Spleen (tissue), 11 donors: ENCODE data around the gene ITIH4. TPM values are rescaled to one million over a fixed set of nuclear protein-coding genes. Genes with fewer than 3 reads are reported as not detected.

Experiments used
- DNase-seq: peaks from one replicate; pipeline ENCODE4 v3.0.0-alpha.2; 2020
- H3K27ac ChIP-seq, 8 donors: fragments of 200-600 bp; sonication (generic) in 7 of 8; 1 replicate in 4 of 8; 2 replicates in 4 of 8; pipeline versions ENCODE4 v1.5.0 to v1.8.0; 2016 to 2021; ENCODE audit warnings: inconsistent platforms in 4 of 8, mild to moderate bottlenecking in 4 of 8, moderate library complexity in 1 of 8
- H3K27me3 ChIP-seq, 7 donors: fragments of 200-600 bp; sonication (generic) in 6 of 7; replicated peaks in 1 of 7; 1 replicate in 4 of 7; 2 replicates in 3 of 7; pipeline versions ENCODE4 v1.5.0 to v1.8.0; 2016 to 2021; ENCODE audit warnings: inconsistent platforms in 3 of 7, mild to moderate bottlenecking in 1 of 7
- H3K36me3 ChIP-seq, 6 donors: fragments of 200-600 bp; sonication (generic) in 5 of 6; 1 replicate in 4 of 6; 2 replicates in 2 of 6; pipeline versions ENCODE4 v1.5.0 to v1.8.0; 2016 to 2021; ENCODE audit warnings: inconsistent platforms in 2 of 6
- H3K4me1 ChIP-seq, 6 donors: fragments of 200-600 bp; sonication (generic) in 5 of 6; 1 replicate in 3 of 6; 2 replicates in 3 of 6; pipeline versions ENCODE4 v1.5.0 to v1.8.0; 2016 to 2021; ENCODE audit warnings: inconsistent platforms in 3 of 6
- H3K4me3 ChIP-seq, 8 donors: fragments of 200-600 bp; sonication (generic) in 7 of 8; 1 replicate in 4 of 8; 2 replicates in 4 of 8; pipeline versions ENCODE4 v1.5.0 to v1.8.0; 2016 to 2021; ENCODE audit warnings: inconsistent platforms in 4 of 8, mild to moderate bottlenecking in 4 of 8, moderate library complexity in 2 of 8
- H3K9me3 ChIP-seq, 8 donors: fragments of 200-600 bp; sonication (generic) in 7 of 8; 1 replicate in 4 of 8; 2 replicates in 4 of 8; pipeline versions ENCODE4 v1.5.0 to v1.8.0; 2016 to 2021; ENCODE audit warnings: inconsistent platforms in 4 of 8
- CTCF ChIP-seq, 11 experiments: fragments of 200-600 bp in 7 of 11; fragments of 450-650 bp in 4 of 11; sonication (generic) in 4 of 11; IDR thresholded peaks in 8 of 11; conservative IDR thresholded peaks in 3 of 11; 1 replicate in 7 of 11; 2 replicates in 4 of 11; pipeline versions ENCODE4 v1.4.0 to v1.8.0; 2016 to 2021; ENCODE audit warnings: antibody characterized with exemption in 11 of 11, inconsistent platforms in 4 of 11, mild to moderate bottlenecking in 1 of 11
- POLR2A ChIP-seq, 3 donors: fragments of 450-650 bp; IDR thresholded peaks; one replicate each; pipeline ENCODE4 v1.5.1; 2017; ENCODE audit warnings: antibody characterized with exemption in 3 of 3, mild to moderate bottlenecking in 1 of 3
- POLR2AphosphoS5 ChIP-seq, 3 donors: sonication (generic); formaldehyde crosslinking; IDR thresholded peaks; one replicate each; pipeline ENCODE4 v1.5.1; 2017; ENCODE audit warnings: antibody characterized with exemption in 3 of 3
- WGBS, 5 donors: extraction: QIAGEN DNeasy Blood & Tissue Kit in 3 of 5; methylation state at CpG; one replicate each; pipeline versions ENCODE4 v1.1.5 to v1.1.7; 2013 to 2018; 5-methylcytosine and 5-hydroxymethylcytosine counted together
- intact Hi-C: fragments of 100-400 bp; cut with DNase I; formaldehyde crosslinking; loops from one replicate; pipeline ENCODE4 v1.15.0; 2023; ENCODE audit warnings: low total_unique reads
- polyA plus RNA-seq, 3 donors: library from polyadenylated mRNA; stranded (reverse); fragments of 200-250 nt; gene quantifications; one replicate each; pipeline ENCODE4 v1.2.1, GENCODE V29; 2013
- total RNA-seq, 7 donors: library from RNA; depleted of rRNA in 3 of 7; stranded (reverse); fragments of >200 nt in 3 of 7; fragmentation: NEBNext Ultra II Directional in 4 of 7; extraction: Animal tissue kit (Norgen Biotek cat#: 25700) in 4 of 7; gene quantifications; one replicate each; pipeline versions ENCODE4 v1.1.0 to v1.2.1, GENCODE V29; 2016 to 2021
- donor health status: healthy with polysubstance abuse.
- donor health status: DM: no; HTN: no; CAD: no; lungs with moderate emphysema.
- donor health status: DM: no; HTN: no; CAD: no.
- donor health status: Bipolar disorder and iron deficiency.
- donor health status: healthy.
- donor health status: DM: no; HTN: no; CAD: no.
- donor health status: DM: yes; HTN: yes; CAD: no.

ITIH4 gene
- total and polyA plus RNA-seq, 10 donors, result 9.9 to 54.2 (median 21.6) TPM

DNA sequence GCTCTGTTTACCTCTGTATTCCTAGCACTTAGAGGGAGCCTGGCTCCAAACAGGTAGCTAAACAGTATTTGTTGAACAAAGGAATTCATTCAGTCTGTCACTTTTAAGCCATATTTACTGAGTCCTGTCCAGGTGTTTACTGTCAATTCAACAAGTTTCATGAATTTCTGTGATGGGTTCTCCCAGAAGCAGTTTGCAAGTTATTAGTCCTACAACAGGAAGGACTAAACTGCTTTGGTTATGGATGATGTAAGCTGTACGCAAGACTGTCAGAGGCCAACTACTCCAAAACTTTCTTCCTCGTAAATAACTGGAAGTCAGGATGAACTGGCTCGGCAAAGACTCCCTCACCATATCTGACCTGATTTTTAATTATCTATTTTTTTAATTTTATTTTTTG lies 41.8 kb upstream of the ITIH4 start:
- TF ChIP-seq POLR2AphosphoS5 (IDR thresholded peaks at IDR 0.05), result no peak
- TF ChIP-seq CTCF (IDR thresholded peaks at IDR 0.05 in 8 of 11, conservative IDR thresholded peaks at IDR 0.05 in 3 of 11), result no peak
- TF ChIP-seq POLR2A (IDR thresholded peaks at IDR 0.05), result no peak
- WGBS, 5 donors, result 57 to 85% (median 66%) methylated on average over 3 of the region's 3 CpGs
- H3K4me3 ChIP-seq, result no peak overlapping the region
- peak overlapping the region in 1 of 8 donors; percentile 34 for H3K27ac ChIP-seq
- no peaks in the 10 kb centered on the region for H3K27me3 ChIP-seq
- H3K9me3 ChIP-seq, result no peaks in the 10 kb centered on the region
- intact Hi-C loops, result no loop called here
- peaks cover 0 to 12% (median 0%) of the 10 kb centered on the region in 6 donors for H3K36me3 ChIP-seq
- no peak for DNase-seq
- peaks cover 0 to 49% (median 12%) of the 10 kb centered on the region in 6 donors for H3K4me1 ChIP-seq

DNA sequence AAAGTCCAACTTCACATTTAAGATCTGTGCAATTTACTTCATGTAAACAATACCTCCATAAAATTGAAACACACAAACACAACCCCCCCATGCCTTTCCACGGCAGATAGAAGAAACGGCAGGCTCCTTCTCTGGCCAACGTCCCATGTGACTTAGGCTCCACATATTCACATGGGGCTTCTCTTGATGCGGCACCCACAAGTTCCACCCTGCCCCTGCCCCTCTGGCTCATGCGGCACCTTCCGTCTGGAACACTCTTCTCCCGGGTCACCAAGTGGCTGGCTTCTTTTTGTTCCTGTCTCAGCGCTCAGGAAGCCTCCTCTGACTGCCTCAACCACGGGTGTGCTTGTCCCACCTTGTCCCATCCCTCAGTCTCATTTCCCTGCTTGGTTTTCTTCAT lies 41.3 kb upstream of the ITIH4 start:
- no peak for DNase-seq
- WGBS, 5 donors, result 74 to 94% (median 82%) methylated on average over 9 of the region's 9 CpGs

DNA sequence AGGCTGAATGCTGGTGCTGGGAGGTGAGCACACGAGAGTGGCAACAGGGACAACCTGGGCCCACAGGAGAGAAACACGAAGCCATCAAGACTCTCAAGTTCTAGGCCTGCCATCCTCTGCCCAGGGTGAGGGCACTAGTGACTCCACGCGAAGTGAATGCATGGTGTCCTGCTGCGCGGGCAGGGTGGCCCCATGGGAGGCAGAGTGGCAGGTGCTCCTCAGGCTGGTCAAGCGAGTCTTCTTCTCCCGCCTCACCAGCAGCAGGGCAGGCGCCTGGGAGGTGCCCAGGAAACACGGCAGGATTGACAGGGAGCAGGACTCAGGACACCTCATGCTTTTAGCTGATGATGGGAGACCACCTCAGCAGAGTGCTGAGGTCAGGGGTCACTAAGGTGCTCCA lies 40.0 kb upstream of the ITIH4 start:
- Histone ChIP-seq H3K27me3 (no peaks in the 10 kb centered on the region), H3K36me3 (peaks cover 0 to 26% (median 0%) of the 10 kb centered on the region in 6 donors), H3K27ac (no peak overlapping the region), H3K4me3 (no peak overlapping the region), H3K9me3 (peaks cover 0 to 8% (median 2%) of the 10 kb centered on the region in 8 donors), H3K4me1 (peaks cover 0 to 37% (median 12%) of the 10 kb centered on the region in 6 donors)
- 87 to 97% (median 96%) methylated on average over 2 to 10 of the region's 10 CpGs for WGBS, 5 donors
- no peak for DNase-seq
- intact Hi-C loops, result no loop called here
- TF ChIP-seq POLR2AphosphoS5 (IDR thresholded peaks at IDR 0.05) (no peak), POLR2A (IDR thresholded peaks at IDR 0.05) (no peak), CTCF (IDR thresholded peaks at IDR 0.05 in 8 of 11, conservative IDR thresholded peaks at IDR 0.05 in 3 of 11) (no peak)

More for the DNA sequence above, 41.3 kb upstream of the ITIH4 start:
- intact Hi-C loops, result no loop called here
- Histone ChIP-seq H3K4me1 (peaks cover 0 to 45% (median 12%) of the 10 kb centered on the region in 6 donors), H3K9me3 (no peaks in the 10 kb centered on the region), H3K4me3 (no peak overlapping the region), H3K27ac (peak overlapping the region in 1 of 8 donors; percentile 34), H3K36me3 (peaks cover 0 to 17% (median 0%) of the 10 kb centered on the region in 6 donors), H3K27me3 (no peaks in the 10 kb centered on the region)
- no peak for TF ChIP-seq POLR2A (IDR thresholded peaks at IDR 0.05)
- TF ChIP-seq CTCF (IDR thresholded peaks at IDR 0.05 in 8 of 11, conservative IDR thresholded peaks at IDR 0.05 in 3 of 11), result no peak
- TF ChIP-seq POLR2AphosphoS5 (IDR thresholded peaks at IDR 0.05), result no peak

DNA sequence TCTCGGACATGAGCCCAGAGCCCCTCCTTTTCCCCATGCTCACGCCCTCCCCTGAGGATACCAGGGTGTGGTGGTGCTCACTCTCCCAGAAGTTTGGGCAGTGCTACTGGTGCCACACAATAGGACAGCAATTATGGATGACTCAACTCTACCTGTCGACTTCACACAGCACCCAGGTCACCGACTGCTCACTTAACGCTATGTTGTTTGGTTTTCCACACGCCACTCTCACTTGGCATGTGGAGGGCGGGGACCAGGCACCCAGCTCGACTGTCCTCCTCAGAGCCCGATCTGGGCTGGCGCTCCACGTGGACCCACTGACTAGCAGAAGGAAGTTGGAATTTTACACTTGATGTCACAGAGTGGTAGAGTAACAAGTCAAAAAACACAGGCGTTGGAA lies 36.0 kb upstream of the ITIH4 start:
- H3K4me3 ChIP-seq, result no peak overlapping the region
- intact Hi-C loops, result no loop called here
- no peaks in the 10 kb centered on the region for H3K27me3 ChIP-seq
- H3K9me3 ChIP-seq, result peaks cover 0 to 26% (median 22%) of the 10 kb centered on the region in 8 donors
- no peak for DNase-seq
- H3K4me1 ChIP-seq, result peaks cover 0 to under 1% (median 0%) of the 10 kb centered on the region in 6 donors
- WGBS, 5 donors, result 95 to 97% (median 97%) methylated on average over 12 of the region's 12 CpGs
- no peak for TF ChIP-seq CTCF (IDR thresholded peaks at IDR 0.05 in 8 of 11, conservative IDR thresholded peaks at IDR 0.05 in 3 of 11)
- no peak for TF ChIP-seq POLR2A (IDR thresholded peaks at IDR 0.05)
- no peak for TF ChIP-seq POLR2AphosphoS5 (IDR thresholded peaks at IDR 0.05)
- no peak overlapping the region for H3K27ac ChIP-seq
- peaks cover 0 to 46% (median 0%) of the 10 kb centered on the region in 6 donors for H3K36me3 ChIP-seq
